ENCODE results near the gene RAD18. TPM values are rescaled to one million over a fixed set of nuclear protein-coding genes. Genes with fewer than 3 reads are reported as not detected.

RAD18 gene
- total and polyA plus RNA-seq, 2 donors (not counting 1 experiment from before 2014, with no cell fraction given): 4.8 to 21.3 TPM

GRCh38 chr3:8954938-8955763 is 8.1 kb downstream of the RAD18 start:
- H3K9me3 ChIP-seq (ENCODE audit: control extremely low read depth in 1 of 3, control insufficient read depth in 2 of 3, insufficient read depth in 1 of 3, low read length in 2 of 3): no peaks in the 10 kb centered on the region
- H4K20me1 ChIP-seq (ENCODE audit: control insufficient read depth, insufficient read depth, low read length, poor library complexity, severe bottlenecking): no peaks in the 10 kb centered on the region
- Mint-ChIP-seq H3K9me3 (ENCODE audit: insufficient read depth) (no peaks in the 10 kb centered on the region), H3K27me3 (no peaks in the 10 kb centered on the region), H3K27ac (peak overlapping the region; percentile 42), H3K4me3 (peak overlapping the region; percentile 16), H3K4me1 (peaks cover 35% of the 10 kb centered on the region)
- DNase-seq (peak; percentile 60), ATAC-seq (ENCODE audit: low read depth) (peak; percentile 92)
- peaks cover 0 to 5% of the 10 kb centered on the region in 2 experiments for H3K36me3 ChIP-seq (replicated peaks in 1 of 2; ENCODE audit: control extremely low read depth in 1 of 2, control insufficient read depth in 1 of 2, extremely low read depth in 1 of 2, insufficient read depth in 2 of 2, low read length in 1 of 2)
- peaks cover 18 to 25% of the 10 kb centered on the region in 2 donors for H3K4me1 ChIP-seq (ENCODE audit: control insufficient read depth in 2 of 2, insufficient read depth in 2 of 2, low read length in 2 of 2)
- intact Hi-C loops (cut with micrococcal nuclease): no loop called here
- H3K4me3 ChIP-seq (ENCODE audit: control extremely low read depth in 1 of 5, extremely low read depth in 1 of 5, insufficient read depth in 1 of 5, low read depth in 2 of 5, low read length in 4 of 5): no peak overlapping the region
- 100% methylated on average over 1 of the region's 4 CpGs for WGBS (ENCODE audit: insufficient coverage)
- POLR2A ChIA-PET: no interaction called here
- no peak for TF ChIP-seq EZH2 (IDR thresholded peaks at IDR 0.05; ENCODE audit: borderline replicate concordance, insufficient read depth, low read depth, low read length, poor library complexity, severe bottlenecking)
- TF ChIP-seq CTCF (IDR thresholded peaks at IDR 0.05): no peak
- peak overlapping the region; percentile 17 for H3K9ac ChIP-seq (ENCODE audit: low read length)
- peak overlapping the region; percentile 68 to 79 for H3K27ac ChIP-seq (ENCODE audit: low read length in 2 of 2)
- peak overlapping the region; percentile 39 for H3K4me2 ChIP-seq (replicated peaks; ENCODE audit: low read depth, low read length, poor library complexity, severe bottlenecking)
- CTCF ChIA-PET: interaction anchor here (0.9 to 1.7 kb wide), 4 partner anchors 8 to 21 kb away, joined by 3 to 5 read pairs (median 3); partner anchors contain the start of gene RAD18
- peaks cover 6% of the 10 kb centered on the region for H3K79me2 ChIP-seq (ENCODE audit: control insufficient read depth, insufficient read depth, low read length)
- H3K27me3 ChIP-seq (replicated peaks in 1 of 4; ENCODE audit: control extremely low read depth in 1 of 4, control insufficient read depth in 3 of 4, insufficient read depth in 4 of 4, low read length in 3 of 4): no peaks in the 10 kb centered on the region
- H2AFZ ChIP-seq (ENCODE audit: insufficient read depth, low read depth, low read length, poor library complexity, severe bottlenecking): peak overlapping the region; percentile 29

- H3K4me3 ChIP-seq (ENCODE audit: control extremely low read depth in 1 of 5, extremely low read depth in 1 of 5, insufficient read depth in 1 of 5, low read depth in 2 of 5, low read length in 4 of 5): no peak overlapping the region
- no peak for ATAC-seq (ENCODE audit: low read depth)
- ChIA-PET CTCF (no interaction called here), POLR2A (no interaction called here)
- peaks cover 24% of the 10 kb centered on the region for H3K4me1 Mint-ChIP-seq
- no peaks in the 10 kb centered on the region for H3K27me3 Mint-ChIP-seq
- TF ChIP-seq CTCF (IDR thresholded peaks at IDR 0.05): no peak
- H3K27ac Mint-ChIP-seq: no peak overlapping the region
- H2AFZ ChIP-seq (ENCODE audit: insufficient read depth, low read depth, low read length, poor library complexity, severe bottlenecking): no peak overlapping the region
- intact Hi-C loops (cut with micrococcal nuclease): no loop called here
- H3K4me1 ChIP-seq (ENCODE audit: control insufficient read depth in 2 of 2, insufficient read depth in 2 of 2, low read length in 2 of 2): peaks cover 13 to 16% of the 10 kb centered on the region in 2 donors
- no peak overlapping the region for H3K4me2 ChIP-seq (replicated peaks; ENCODE audit: low read depth, low read length, poor library complexity, severe bottlenecking)
- no peak overlapping the region for H3K27ac ChIP-seq (ENCODE audit: low read length in 2 of 2)
- no peaks in the 10 kb centered on the region for H3K27me3 ChIP-seq (replicated peaks in 1 of 4; ENCODE audit: control extremely low read depth in 1 of 4, control insufficient read depth in 3 of 4, insufficient read depth in 4 of 4, low read length in 3 of 4)
- no peak overlapping the region for H3K9ac ChIP-seq (ENCODE audit: low read length)
- H3K9me3 Mint-ChIP-seq (ENCODE audit: insufficient read depth): no peaks in the 10 kb centered on the region
- peaks cover 1 to 5% of the 10 kb centered on the region in 2 experiments for H3K36me3 ChIP-seq (replicated peaks in 1 of 2; ENCODE audit: control extremely low read depth in 1 of 2, control insufficient read depth in 1 of 2, extremely low read depth in 1 of 2, insufficient read depth in 2 of 2, low read length in 1 of 2)
- peaks cover 6% of the 10 kb centered on the region for H3K79me2 ChIP-seq (ENCODE audit: control insufficient read depth, insufficient read depth, low read length)
- H3K9me3 ChIP-seq (ENCODE audit: control extremely low read depth in 1 of 3, control insufficient read depth in 2 of 3, insufficient read depth in 1 of 3, low read length in 2 of 3): no peaks in the 10 kb centered on the region
- no peak for DNase-seq
- no peaks in the 10 kb centered on the region for H4K20me1 ChIP-seq (ENCODE audit: control insufficient read depth, insufficient read depth, low read length, poor library complexity, severe bottlenecking)
- H3K4me3 Mint-ChIP-seq: no peak overlapping the region
These were observed 10.0 kb downstream of the RAD18 start for GRCh38 chr3:8953313-8953712.
